ENCODE measurements around the gene MKNK1. TPM values are rescaled to one million over a fixed set of nuclear protein-coding genes. Genes with fewer than 3 reads are reported as not detected.

The MKNK1 gene
- total and polyA plus RNA-seq, 3 experiments from 2014 or later = 27.9 to 39.0 (median 32.4) TPM

- DNase-seq = no peak
- H3K27ac ChIP-seq (ENCODE audit: low read depth, low read length) = no peak overlapping the region
- ChIA-PET POLR2A (no interaction called here), CTCF (no interaction called here)
- peaks cover 30 to 31% (median 31%) of the 10 kb centered on the region in 3 donors for H3K4me1 Mint-ChIP-seq
- H3K27me3 ChIP-seq (ENCODE audit: insufficient read depth, low read length, poor library complexity, severe bottlenecking) = no peaks in the 10 kb centered on the region
- no peaks in the 10 kb centered on the region for H3K9me3 Mint-ChIP-seq
- no peaks in the 10 kb centered on the region for H3K9me3 ChIP-seq (ENCODE audit: low read length)
- peaks cover 0 to 89% (median 10%) of the 10 kb centered on the region in 3 donors for H3K36me3 Mint-ChIP-seq
- peak overlapping the region in 4 of 7 donors; percentile 23 to 80 (median 48) for H3K4me3 Mint-ChIP-seq
- H3K36me3 ChIP-seq (ENCODE audit: insufficient read depth, low read length) = peaks cover 19% of the 10 kb centered on the region
- H3K4me3 ChIP-seq (ENCODE audit: low read length) = no peak overlapping the region
- H3K27ac Mint-ChIP-seq = peak overlapping the region in 6 of 8 donors; percentile 77 to 98 (median 88)
- H3K4me1 ChIP-seq (ENCODE audit: insufficient read depth, low read length) = peaks cover 26% of the 10 kb centered on the region
- H3K27me3 Mint-ChIP-seq = no peaks in the 10 kb centered on the region
These were observed 23.7 kb downstream of the MKNK1 start for GRCh38 chr1:46580140-46580903.

- Mint-ChIP-seq H3K4me3 (no peak overlapping the region), H3K27me3 (no peaks in the 10 kb centered on the region), H3K9me3 (no peaks in the 10 kb centered on the region), H3K27ac (peak overlapping the region in 3 of 8 donors; percentile 14 to 80 (median 54)), H3K4me1 (peaks cover 21 to 25% (median 24%) of the 10 kb centered on the region in 3 donors), H3K36me3 (peaks cover 0 to 88% (median 9%) of the 10 kb centered on the region in 3 donors)
- ChIA-PET POLR2A (no interaction called here), CTCF (no interaction called here)
- no peak for DNase-seq
- Histone ChIP-seq H3K36me3 (ENCODE audit: insufficient read depth, low read length) (peaks cover 19% of the 10 kb centered on the region), H3K9me3 (ENCODE audit: low read length) (no peaks in the 10 kb centered on the region), H3K4me3 (ENCODE audit: low read length) (no peak overlapping the region), H3K4me1 (ENCODE audit: insufficient read depth, low read length) (peaks cover 20% of the 10 kb centered on the region), H3K27ac (ENCODE audit: low read depth, low read length) (no peak overlapping the region), H3K27me3 (ENCODE audit: insufficient read depth, low read length, poor library complexity, severe bottlenecking) (no peaks in the 10 kb centered on the region)
These were observed 26.4 kb downstream of the MKNK1 start for GRCh38 chr1:46577671-46578070.

- Mint-ChIP-seq H3K27me3 (no peaks in the 10 kb centered on the region), H3K9me3 (no peaks in the 10 kb centered on the region), H3K4me1 (peaks cover 10 to 14% (median 13%) of the 10 kb centered on the region in 3 donors), H3K36me3 (peaks cover 0 to 81% (median 9%) of the 10 kb centered on the region in 3 donors), H3K4me3 (no peak overlapping the region), H3K27ac (peak overlapping the region in 2 of 8 donors; percentile 5 to 9)
- no peaks in the 10 kb centered on the region for H3K9me3 ChIP-seq (ENCODE audit: low read length)
- H3K4me1 ChIP-seq (ENCODE audit: insufficient read depth, low read length) = peaks cover 9% of the 10 kb centered on the region
- H3K27ac ChIP-seq (ENCODE audit: low read depth, low read length) = no peak overlapping the region
- ChIA-PET CTCF (no interaction called here), POLR2A (no interaction called here)
- no peak overlapping the region for H3K4me3 ChIP-seq (ENCODE audit: low read length)
- DNase-seq = no peak
- H3K27me3 ChIP-seq (ENCODE audit: insufficient read depth, low read length, poor library complexity, severe bottlenecking) = no peaks in the 10 kb centered on the region
- H3K36me3 ChIP-seq (ENCODE audit: insufficient read depth, low read length) = peaks cover 19% of the 10 kb centered on the region
These were observed 27.5 kb downstream of the MKNK1 start for GRCh38 chr1:46576596-46576995.

DNA sequence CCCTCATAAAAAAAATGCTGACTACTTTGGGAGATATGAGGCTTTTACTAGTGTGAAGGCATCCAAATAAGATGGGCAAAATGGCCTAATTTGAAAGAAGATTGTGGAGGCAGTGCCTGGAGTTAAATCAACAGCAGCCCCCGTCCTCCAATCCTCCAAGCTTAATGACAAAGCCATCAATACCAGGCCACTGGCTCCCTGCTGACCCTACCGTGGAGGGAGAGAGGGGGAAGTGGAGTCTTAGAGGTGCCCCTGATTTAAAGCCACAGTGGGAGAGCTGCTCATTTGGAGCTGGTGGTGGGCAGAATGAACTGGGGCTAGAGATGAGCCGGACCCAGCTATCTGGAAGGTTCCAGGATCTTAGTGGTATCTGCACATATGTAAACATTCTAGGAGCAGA, 28.3 kb downstream of the MKNK1 start:
- Histone ChIP-seq H3K27ac (ENCODE audit: low read depth, low read length) (no peak overlapping the region), H3K4me1 (ENCODE audit: insufficient read depth, low read length) (peaks cover 3% of the 10 kb centered on the region), H3K4me3 (ENCODE audit: low read length) (no peak overlapping the region), H3K9me3 (ENCODE audit: low read length) (no peaks in the 10 kb centered on the region), H3K27me3 (ENCODE audit: insufficient read depth, low read length, poor library complexity, severe bottlenecking) (no peaks in the 10 kb centered on the region), H3K36me3 (ENCODE audit: insufficient read depth, low read length) (peaks cover 19% of the 10 kb centered on the region)
- no peak for DNase-seq
- CTCF ChIA-PET = no interaction called here
- peaks cover 0 to 80% (median 12%) of the 10 kb centered on the region in 3 donors for H3K36me3 Mint-ChIP-seq
- H3K4me1 Mint-ChIP-seq = peaks cover 3 to 7% (median 6%) of the 10 kb centered on the region in 3 donors
- POLR2A ChIA-PET = no interaction called here
- no peaks in the 10 kb centered on the region for H3K27me3 Mint-ChIP-seq
- no peaks in the 10 kb centered on the region for H3K9me3 Mint-ChIP-seq
- peak overlapping the region in 2 of 8 donors; percentile 26 to 50 for H3K27ac Mint-ChIP-seq
- peak overlapping the region in 1 of 7 donors; percentile 40 for H3K4me3 Mint-ChIP-seq

DNA sequence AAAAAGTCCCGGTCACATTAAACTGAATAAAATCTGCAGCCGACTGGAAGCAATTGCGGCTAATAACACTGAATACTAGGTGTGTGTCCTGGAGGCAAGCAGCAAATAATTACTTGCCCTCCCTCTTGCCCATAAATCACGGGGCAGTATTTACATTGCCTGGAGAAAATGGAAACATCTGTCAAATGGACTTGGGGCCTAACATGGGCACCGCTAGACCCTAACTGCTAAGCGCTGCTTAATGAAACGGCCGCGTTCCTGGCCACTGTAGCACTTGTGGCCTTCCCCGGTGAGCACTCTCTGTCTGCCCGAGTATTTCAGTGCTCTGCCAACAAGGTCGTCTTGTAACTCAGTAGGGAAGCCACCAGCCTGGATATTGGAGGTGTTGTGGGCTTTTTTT, 28.8 kb downstream of the MKNK1 start:
- no peaks in the 10 kb centered on the region for H3K27me3 ChIP-seq (ENCODE audit: insufficient read depth, low read length, poor library complexity, severe bottlenecking)
- no peak for DNase-seq
- no peaks in the 10 kb centered on the region for H3K9me3 ChIP-seq (ENCODE audit: low read length)
- Mint-ChIP-seq H3K4me3 (no peak overlapping the region), H3K36me3 (peaks cover 0 to 78% (median 11%) of the 10 kb centered on the region in 3 donors), H3K9me3 (no peaks in the 10 kb centered on the region), H3K4me1 (peaks cover 0 to 2% (median under 1%) of the 10 kb centered on the region in 3 donors), H3K27me3 (no peaks in the 10 kb centered on the region), H3K27ac (no peak overlapping the region)
- no peak overlapping the region for H3K4me3 ChIP-seq (ENCODE audit: low read length)
- H3K4me1 ChIP-seq (ENCODE audit: insufficient read depth, low read length) = no peaks in the 10 kb centered on the region
- ChIA-PET POLR2A (no interaction called here), CTCF (no interaction called here)
- H3K36me3 ChIP-seq (ENCODE audit: insufficient read depth, low read length) = peaks cover 16% of the 10 kb centered on the region
- no peak overlapping the region for H3K27ac ChIP-seq (ENCODE audit: low read depth, low read length)

DNA sequence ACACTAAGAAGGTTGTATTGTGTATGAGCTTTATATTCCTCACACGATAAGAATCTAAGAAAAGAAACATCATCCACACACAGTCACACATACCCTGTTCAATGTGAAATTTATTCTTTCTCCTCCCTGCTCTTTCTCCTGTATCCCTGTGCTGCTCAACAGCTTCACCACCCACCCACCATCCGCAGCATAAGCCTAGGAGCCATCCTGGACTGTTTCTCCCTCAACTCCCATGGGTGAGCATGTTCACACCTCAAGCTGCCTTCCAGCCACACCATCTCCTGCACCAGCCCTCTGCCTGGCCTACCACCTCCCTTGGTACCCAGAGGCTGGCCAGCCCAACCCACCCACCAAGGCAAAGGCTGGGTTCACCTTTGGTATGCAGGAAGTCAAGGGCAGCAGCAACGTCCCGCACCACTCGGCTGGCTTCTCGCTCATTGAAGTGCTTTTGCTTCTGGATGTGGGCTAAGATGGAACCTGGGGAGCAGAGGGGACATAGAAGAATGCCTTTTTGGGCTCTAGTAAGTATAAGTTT, 32.3 kb downstream of the MKNK1 start:
- Histone ChIP-seq H3K9me3 (ENCODE audit: low read length) (no peaks in the 10 kb centered on the region), H3K27me3 (ENCODE audit: insufficient read depth, low read length, poor library complexity, severe bottlenecking) (no peaks in the 10 kb centered on the region), H3K4me1 (ENCODE audit: insufficient read depth, low read length) (no peaks in the 10 kb centered on the region), H3K4me3 (ENCODE audit: low read length) (no peak overlapping the region), H3K27ac (ENCODE audit: low read depth, low read length) (no peak overlapping the region), H3K36me3 (ENCODE audit: insufficient read depth, low read length) (no peaks in the 10 kb centered on the region)
- peak overlapping the region in 1 of 8 donors; percentile 32 for H3K27ac Mint-ChIP-seq
- no peak overlapping the region for H3K4me3 Mint-ChIP-seq
- CTCF ChIA-PET = no interaction called here
- no peaks in the 10 kb centered on the region for H3K27me3 Mint-ChIP-seq
- no peaks in the 10 kb centered on the region for H3K4me1 Mint-ChIP-seq
- peaks cover 3 to 74% (median 18%) of the 10 kb centered on the region in 3 donors for H3K36me3 Mint-ChIP-seq
- no peak for DNase-seq
- no peaks in the 10 kb centered on the region for H3K9me3 Mint-ChIP-seq
- POLR2A ChIA-PET = no interaction called here

DNA sequence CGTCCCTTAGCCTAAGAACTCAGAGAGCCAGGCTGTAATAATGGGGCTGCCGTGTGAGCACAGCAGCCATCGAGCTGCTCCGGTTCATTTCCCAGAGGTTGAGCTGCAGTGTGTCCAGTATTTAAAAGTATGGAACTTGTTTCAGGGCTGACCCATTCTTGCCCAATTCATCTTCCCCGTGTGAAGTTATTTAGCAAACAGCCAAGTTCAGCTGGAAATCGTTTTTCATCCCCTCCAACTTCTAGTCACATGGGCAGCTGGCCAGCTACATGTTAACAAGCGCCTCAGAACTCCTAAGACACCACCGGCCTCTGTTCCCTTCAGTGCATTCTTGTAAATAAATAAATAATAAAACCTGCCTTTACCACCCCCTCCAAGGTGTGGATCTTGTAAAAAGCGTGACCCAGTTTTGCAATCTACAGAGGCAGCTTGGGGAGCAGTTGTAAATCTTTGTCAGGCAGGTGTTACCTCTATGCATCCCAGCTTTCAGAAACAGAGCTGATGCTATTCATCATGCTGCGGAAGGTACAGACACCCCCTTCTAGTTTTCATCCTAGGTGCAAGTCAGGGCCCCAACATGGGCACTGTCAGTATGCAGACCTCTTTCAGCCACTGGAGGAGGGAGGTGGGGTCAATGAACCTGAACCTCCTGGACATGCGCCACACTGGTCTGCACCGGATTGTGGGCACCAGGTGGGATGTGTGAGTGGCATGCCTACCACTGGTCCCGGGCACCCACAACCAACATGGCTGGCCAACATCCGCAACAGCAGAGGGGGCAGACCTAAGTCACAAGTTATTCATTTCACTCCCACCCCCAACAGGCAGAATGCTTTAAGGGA, 34.0 kb downstream of the MKNK1 start:
- Mint-ChIP-seq H3K27me3 (no peaks in the 10 kb centered on the region), H3K36me3 (peaks cover 3 to 74% (median 25%) of the 10 kb centered on the region in 3 donors), H3K27ac (peak overlapping the region in 2 of 8 donors; percentile 10 to 33), H3K4me3 (no peak overlapping the region), H3K4me1 (no peaks in the 10 kb centered on the region), H3K9me3 (no peaks in the 10 kb centered on the region)
- Histone ChIP-seq H3K4me1 (ENCODE audit: insufficient read depth, low read length) (no peaks in the 10 kb centered on the region), H3K9me3 (ENCODE audit: low read length) (no peaks in the 10 kb centered on the region), H3K27me3 (ENCODE audit: insufficient read depth, low read length, poor library complexity, severe bottlenecking) (no peaks in the 10 kb centered on the region), H3K27ac (ENCODE audit: low read depth, low read length) (no peak overlapping the region), H3K4me3 (ENCODE audit: low read length) (no peak overlapping the region), H3K36me3 (ENCODE audit: insufficient read depth, low read length) (no peaks in the 10 kb centered on the region)
- POLR2A ChIA-PET = no interaction called here
- CTCF ChIA-PET = interaction anchor here (0.6 kb wide), 1 partner anchor 19 kb away, joined by 3 read pairs; the partner anchor contains the start of gene KNCN
- DNase-seq = no peak

- no peak for DNase-seq
- peaks cover 7 to 72% (median 25%) of the 10 kb centered on the region in 3 donors for H3K36me3 Mint-ChIP-seq
- H3K27ac ChIP-seq (ENCODE audit: low read depth, low read length) = no peak overlapping the region
- no peaks in the 10 kb centered on the region for H3K4me1 Mint-ChIP-seq
- H3K27me3 Mint-ChIP-seq = no peaks in the 10 kb centered on the region
- no peaks in the 10 kb centered on the region for H3K4me1 ChIP-seq (ENCODE audit: insufficient read depth, low read length)
- POLR2A ChIA-PET = no interaction called here
- H3K27me3 ChIP-seq (ENCODE audit: insufficient read depth, low read length, poor library complexity, severe bottlenecking) = no peaks in the 10 kb centered on the region
- H3K27ac Mint-ChIP-seq = peak overlapping the region in 1 of 8 donors; percentile 64
- H3K36me3 ChIP-seq (ENCODE audit: insufficient read depth, low read length) = peaks cover 5% of the 10 kb centered on the region
- H3K4me3 ChIP-seq (ENCODE audit: low read length) = no peak overlapping the region
- CTCF ChIA-PET = no interaction called here
- H3K9me3 Mint-ChIP-seq = no peaks in the 10 kb centered on the region
- H3K9me3 ChIP-seq (ENCODE audit: low read length) = no peaks in the 10 kb centered on the region
- H3K4me3 Mint-ChIP-seq = no peak overlapping the region
These were observed 35.0 kb downstream of the MKNK1 start for GRCh38 chr1:46569116-46569515.
